Measurements from ENCODE around the gene KLK3.

Gene KLK3

DNA sequence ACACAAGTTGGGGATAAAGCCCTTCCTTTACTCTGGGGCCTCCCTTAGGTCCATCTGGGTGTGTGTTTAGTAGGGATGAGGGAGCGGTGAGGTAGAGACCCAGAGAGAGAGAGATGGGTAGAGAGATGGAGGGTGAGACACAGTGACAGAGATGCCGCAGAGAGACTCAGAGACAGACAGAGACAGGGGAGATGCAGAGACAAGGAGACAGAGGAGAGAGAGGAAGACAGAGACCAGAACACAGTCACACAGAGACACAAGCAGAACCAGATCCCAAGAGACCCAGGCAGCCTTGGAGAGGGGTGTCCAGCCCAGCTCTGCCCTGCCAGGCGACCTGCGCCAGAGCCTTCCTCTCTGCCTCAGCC, 33.5 kb upstream of the KLK3 start:
- TF ChIP-seq CTCF (IDR thresholded peaks at IDR 0.05; ENCODE audit: low read depth, low read length, missing control alignments), result no peak
- no peaks in the 10 kb centered on the region for H3K36me3 ChIP-seq (replicated peaks)
- no peak overlapping the region for H3K27ac ChIP-seq
- no peak for DNase-seq
- in situ Hi-C loops (cut with HindIII; ENCODE audit: low pct_ligation_motif_present, low sequenced_read_pairs), result no loop called here
- peaks cover 19% of the 10 kb centered on the region for H3K27me3 ChIP-seq (replicated peaks)
- no peak overlapping the region for H3K4me3 ChIP-seq (ENCODE audit: low read depth, low read length)

DNA sequence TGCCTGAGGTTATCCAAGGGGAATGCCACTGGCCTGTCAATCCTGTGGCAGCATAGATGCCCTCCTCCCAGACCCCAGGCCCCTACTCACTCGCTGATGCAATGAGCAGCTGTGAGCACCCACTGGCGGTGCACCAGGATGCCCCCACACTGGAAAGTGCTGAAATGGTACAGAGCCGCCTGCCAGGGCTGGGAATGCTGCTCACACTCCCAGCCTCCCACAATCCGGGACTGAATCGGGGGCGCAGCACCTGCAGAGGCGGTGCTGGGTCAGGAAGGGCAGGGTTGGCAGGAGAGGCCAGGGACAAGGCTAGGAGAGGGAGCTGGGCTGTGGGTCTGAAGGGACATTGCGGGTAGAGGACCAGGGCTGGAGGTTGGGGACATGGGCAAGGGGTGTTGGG, 33.1 kb upstream of the KLK3 start:
- in situ Hi-C loops (cut with HindIII; ENCODE audit: low pct_ligation_motif_present, low sequenced_read_pairs), result no loop called here
- no peak for DNase-seq
- TF ChIP-seq CTCF (IDR thresholded peaks at IDR 0.05; ENCODE audit: low read depth, low read length, missing control alignments), result no peak
- Histone ChIP-seq H3K36me3 (replicated peaks) (no peaks in the 10 kb centered on the region), H3K27ac (no peak overlapping the region), H3K27me3 (replicated peaks) (peaks cover 19% of the 10 kb centered on the region), H3K4me3 (ENCODE audit: low read depth, low read length) (no peak overlapping the region)

- TF ChIP-seq CTCF (IDR thresholded peaks at IDR 0.05; ENCODE audit: low read depth, low read length, missing control alignments), result no peak
- H3K4me3 ChIP-seq (ENCODE audit: low read depth, low read length), result no peak overlapping the region
- no peak for DNase-seq
- in situ Hi-C loops (cut with HindIII; ENCODE audit: low pct_ligation_motif_present, low sequenced_read_pairs), result no loop called here
- peaks cover 19% of the 10 kb centered on the region for H3K27me3 ChIP-seq (replicated peaks)
- no peak overlapping the region for H3K27ac ChIP-seq
- H3K36me3 ChIP-seq (replicated peaks), result no peaks in the 10 kb centered on the region
Observed at GRCh38 chr19:50822661-50823208, 32.0 kb upstream of the KLK3 start.

- no peak for TF ChIP-seq CTCF (IDR thresholded peaks at IDR 0.05; ENCODE audit: low read depth, low read length, missing control alignments)
- in situ Hi-C loops (cut with HindIII; ENCODE audit: low pct_ligation_motif_present, low sequenced_read_pairs), result no loop called here
- Histone ChIP-seq H3K27me3 (replicated peaks) (peaks cover 19% of the 10 kb centered on the region), H3K27ac (no peak within 1 kb of the TSS), H3K4me3 (ENCODE audit: low read depth, low read length) (no peak within 1 kb of the TSS), H3K36me3 (replicated peaks) (no peaks in the 10 kb centered on the region)
- DNase-seq, result no peak
Observed at GRCh38 chr19:50823389-50824042, 31.2 kb upstream of the KLK3 start, which contains the start of gene KLK1. Gene KLK1 (minus strand): TSS chr19:50823787. CDS start chr19:50823748, 39 bp downstream.

DNA sequence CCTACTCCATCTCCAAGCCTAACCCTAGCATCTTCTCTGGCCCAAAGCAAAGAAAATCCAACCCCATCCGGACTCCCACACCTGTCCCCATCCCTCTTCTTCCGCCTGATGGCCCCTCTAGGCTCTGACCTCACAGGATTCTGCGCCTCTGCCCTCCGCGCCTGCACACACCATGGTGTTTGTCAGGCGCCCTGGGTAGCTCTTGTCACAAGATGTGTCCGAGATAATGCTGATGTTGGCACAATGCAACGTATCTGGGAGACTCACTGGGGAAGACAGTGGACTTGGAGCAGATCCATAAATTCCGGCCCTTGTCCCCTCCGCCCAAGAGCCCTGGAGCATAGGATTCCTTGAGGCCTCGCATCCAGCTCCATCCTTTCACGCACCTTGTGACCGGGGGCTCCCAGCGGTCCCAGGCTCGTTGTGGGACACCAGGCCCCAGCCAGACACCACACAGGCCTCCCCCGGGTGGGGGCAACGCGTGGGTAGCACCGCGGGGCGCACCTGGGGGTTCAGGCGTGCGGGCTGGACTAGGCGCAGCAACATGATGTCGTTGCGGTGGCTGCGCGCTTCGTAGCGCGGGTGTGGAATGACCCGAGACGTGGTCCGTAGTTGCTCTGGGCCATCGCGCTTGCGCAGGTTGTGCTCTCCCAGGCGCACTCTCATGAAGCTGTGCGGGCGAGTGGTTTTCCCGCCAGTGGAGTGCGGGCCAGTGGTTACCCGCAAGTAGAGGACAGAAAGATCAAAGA, 28.0 kb upstream of the KLK3 start:
- TF ChIP-seq CTCF (IDR thresholded peaks at IDR 0.05; ENCODE audit: low read depth, low read length, missing control alignments), result no peak
- DNase-seq, result no peak
- Histone ChIP-seq H3K27me3 (replicated peaks) (peaks cover under 1% of the 10 kb centered on the region), H3K27ac (no peak overlapping the region), H3K4me3 (ENCODE audit: low read depth, low read length) (no peak overlapping the region), H3K36me3 (replicated peaks) (no peaks in the 10 kb centered on the region)
- in situ Hi-C loops (cut with HindIII; ENCODE audit: low pct_ligation_motif_present, low sequenced_read_pairs), result no loop called here

Measured in brain microvascular endothelial cell (primary cell).